PC-3 (cell line): ENCODE results near the gene HOXB1. TPM values are rescaled to one million over a fixed set of nuclear protein-coding genes. Genes with fewer than 3 reads are reported as not detected.

Experiments
- ATAC-seq: fragments of 200-7000 bp; cut with Tn5 transposase; 2 replicates; pipeline ENCODE4 v1.9.1; 2020; ENCODE audit warnings: mild to moderate bottlenecking, moderate library complexity
- BruUV-seq: library from RNA; stranded (reverse); fragments of 400-500 nt; replicated peaks from 2 replicates; lab custom pipeline; 2021; lab: Mats Ljungman, UMichigan
- CTCF ChIA-PET: fragments of 300-600 bp; sonication (Branson Sonifier 250); formaldehyde crosslinking; loops from one replicate; lab custom pipeline; 2022; ENCODE audit warnings: antibody characterized with exemption; lab: Charles Lee
- POLR2A ChIA-PET: fragments of 300-600 bp; sonication (Branson Sonifier 250); formaldehyde crosslinking; loops from one replicate; lab custom pipeline; 2022; ENCODE audit warnings: antibody characterized with exemption; ENCODE audit not compliant: unreplicated experiment; lab: Charles Lee
- DNase-seq: peaks from one replicate; pipeline ENCODE4 v3.0.0-alpha.2; 2015
- H2AFZ ChIP-seq: fragments of 300-600 bp; sonication (generic); 2 replicates; pipeline ENCODE4 v1.6.0; 2016; ENCODE audit warnings: antibody characterized with exemption, low read length
- H3F3A ChIP-seq: fragments of 300-600 bp; sonication (generic); one replicate; pipeline ENCODE4 v1.6.0; 2017; ENCODE audit warnings: antibody characterized with exemption, low read length, control low read depth, mild to moderate bottlenecking; ENCODE audit not compliant: unreplicated experiment
- H3K27ac ChIP-seq: fragments of 300-600 bp; sonication (generic); 2 replicates; pipeline ENCODE4 v1.5.1; 2016; ENCODE audit warnings: mild to moderate bottlenecking, low read length
- H3K27me3 ChIP-seq: fragments of 300-600 bp; sonication (generic); 2 replicates; pipeline ENCODE4 v1.6.1; 2016; ENCODE audit warnings: low read length, mixed read lengths
- H3K36me3 ChIP-seq: fragments of 300-600 bp; sonication (generic); 2 replicates; pipeline ENCODE4 v1.6.1; 2016; ENCODE audit warnings: low read depth, mixed run types, low read length, mixed read lengths
- H3K4me1 ChIP-seq: fragments of 300-600 bp; sonication (generic); 2 replicates; pipeline ENCODE4 v1.5.1; 2016; ENCODE audit warnings: low read length; ENCODE audit not compliant: insufficient read depth
- H3K4me2 ChIP-seq: fragments of 300-600 bp; sonication (generic); 2 replicates; pipeline ENCODE4 v1.6.0; 2016; ENCODE audit warnings: low read length
- H3K4me3 ChIP-seq: fragments of 300-600 bp; sonication (generic); 2 replicates; pipeline ENCODE4 v1.5.1; 2016; ENCODE audit warnings: mild to moderate bottlenecking, low read length, mixed read lengths
- H3K79me2 ChIP-seq: fragments of 300-600 bp; sonication (generic); 2 replicates; pipeline ENCODE4 v1.6.1; 2017; ENCODE audit warnings: low read length, mixed read lengths
- H3K9ac ChIP-seq: fragments of 300-600 bp; sonication (generic); 2 replicates; pipeline ENCODE4 v1.6.0; 2016; ENCODE audit warnings: mild to moderate bottlenecking, low read length
- H3K9me2 ChIP-seq: fragments of 300-600 bp; sonication (generic); replicated peaks from 2 replicates; pipeline ENCODE4 v1.6.1; 2016; ENCODE audit warnings: mixed run types, low read length, mixed read lengths
- H3K9me3 ChIP-seq: fragments of 300-600 bp; sonication (generic); 2 replicates; pipeline ENCODE4 v1.6.1; 2016; ENCODE audit warnings: low read length, mixed read lengths
- H4K20me1 ChIP-seq: fragments of 300-600 bp; sonication (generic); 2 replicates; pipeline ENCODE4 v1.6.1; 2016; ENCODE audit warnings: low read length, mixed read lengths
- EZH2 ChIP-seq: fragments of 300-600 bp; sonication (generic); IDR thresholded peaks from one replicate; pipeline ENCODE4 v1.6.1; 2017; ENCODE audit warnings: antibody characterized with exemption, mild to moderate bottlenecking, low read length; ENCODE audit not compliant: unreplicated experiment
- EZH2phosphoT487 ChIP-seq: fragments of 300-600 bp; sonication (generic); IDR thresholded peaks from 2 replicates; pipeline ENCODE4 v1.6.1; 2018; ENCODE audit warnings: mild to moderate bottlenecking, antibody characterized with exemption, low read length, borderline replicate concordance
- intact Hi-C: fragments of 100-400 bp; cut with micrococcal nuclease; formaldehyde crosslinking; loops from 2 replicates; pipeline ENCODE4 v1.9.0; 2023
- total RNA-seq: library from RNA; depleted of rRNA; stranded (reverse); fragments of >200 nt; gene quantifications from 2 replicates; pipeline ENCODE4 v1.2.3, GENCODE V29; 2014
- TF ChIP-seq, protein P1 (sequence below): fragments of 300-600 bp; sonication (generic); conservative IDR thresholded peaks from 2 replicates; pipeline ENCODE4 v1.5.1; 2017; ENCODE audit warnings: antibody characterized with exemption, low read depth, mild to moderate bottlenecking, low read length

HOXB1 gene
- total RNA-seq, 1 experiment from 2014 or later: not detected

DNA sequence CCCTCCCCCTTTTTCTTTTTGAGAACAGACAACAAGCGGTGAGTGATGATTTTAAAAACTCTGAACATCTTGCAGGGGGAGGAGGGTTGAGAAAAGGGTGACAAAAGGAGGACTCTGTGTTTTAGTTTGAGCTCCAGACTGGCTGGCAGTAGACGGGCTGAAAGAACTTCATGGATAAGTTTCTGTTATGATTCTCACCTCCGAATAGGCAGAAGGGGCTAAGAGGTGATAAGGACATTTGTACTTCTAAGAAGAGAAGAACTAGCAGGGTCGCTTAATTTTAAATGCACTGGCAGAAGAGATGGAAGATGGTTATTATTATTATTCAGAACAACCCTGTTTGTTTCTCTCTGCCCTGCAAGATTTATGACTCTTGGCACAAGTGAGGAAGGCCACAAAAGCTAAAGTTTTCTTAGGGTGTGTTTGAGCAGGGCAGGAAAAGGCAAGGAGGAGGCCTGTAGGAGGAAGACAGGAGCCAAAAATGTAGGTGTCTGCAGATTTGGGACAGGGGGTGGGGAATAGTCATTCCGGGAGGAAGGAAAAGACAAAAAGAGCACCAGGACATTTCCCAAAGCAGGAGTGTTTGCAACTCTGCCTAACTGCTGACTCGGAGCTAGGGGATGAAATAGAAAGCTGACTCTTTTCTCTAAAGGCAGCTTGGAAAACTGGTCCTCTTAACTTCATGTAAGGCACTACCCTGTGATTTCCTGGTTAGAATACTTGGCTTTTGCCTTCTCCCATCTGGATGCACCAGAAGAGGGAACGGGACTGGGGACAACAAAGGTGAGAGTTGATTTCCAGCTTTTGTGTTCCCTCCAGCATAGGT lies 26.0 kb upstream of the HOXB1 start:
- no peaks in the 10 kb centered on the region for H3K9me2 ChIP-seq
- CTCF ChIA-PET: interaction anchor here (0.6 to 0.7 kb wide), 4 partner anchors 8 to 421 kb away, joined by 3 to 5 read pairs (median 4); no protein-coding TSS in a partner anchor
- peak; percentile 49 for DNase-seq
- peaks cover 25% of the 10 kb centered on the region for H3K4me1 ChIP-seq
- intact Hi-C loops: loop anchor here (5.0 kb wide), 1 partner anchor 59 kb away; no protein-coding TSS in a partner anchor
- H3K4me2 ChIP-seq: peak overlapping the region; percentile 92
- no peaks in the 10 kb centered on the region for H3K27me3 ChIP-seq
- BruUV-seq: no TSS peak
- POLR2A ChIA-PET: interaction anchor here (0.6 kb wide), 1 partner anchor 10 kb away, joined by 4 read pairs; no protein-coding TSS in a partner anchor
- ATAC-seq: peak; percentile 54
- H3K9ac ChIP-seq: no peak overlapping the region
- H3K4me3 ChIP-seq: no peak overlapping the region
- H3F3A ChIP-seq: no peaks in the 10 kb centered on the region
- H4K20me1 ChIP-seq: no peaks in the 10 kb centered on the region
- H3K9me3 ChIP-seq: no peaks in the 10 kb centered on the region
- no peak for TF ChIP-seq EZH2phosphoT487
- TF ChIP-seq EZH2: no peak
- TF ChIP-seq, protein P1, sequence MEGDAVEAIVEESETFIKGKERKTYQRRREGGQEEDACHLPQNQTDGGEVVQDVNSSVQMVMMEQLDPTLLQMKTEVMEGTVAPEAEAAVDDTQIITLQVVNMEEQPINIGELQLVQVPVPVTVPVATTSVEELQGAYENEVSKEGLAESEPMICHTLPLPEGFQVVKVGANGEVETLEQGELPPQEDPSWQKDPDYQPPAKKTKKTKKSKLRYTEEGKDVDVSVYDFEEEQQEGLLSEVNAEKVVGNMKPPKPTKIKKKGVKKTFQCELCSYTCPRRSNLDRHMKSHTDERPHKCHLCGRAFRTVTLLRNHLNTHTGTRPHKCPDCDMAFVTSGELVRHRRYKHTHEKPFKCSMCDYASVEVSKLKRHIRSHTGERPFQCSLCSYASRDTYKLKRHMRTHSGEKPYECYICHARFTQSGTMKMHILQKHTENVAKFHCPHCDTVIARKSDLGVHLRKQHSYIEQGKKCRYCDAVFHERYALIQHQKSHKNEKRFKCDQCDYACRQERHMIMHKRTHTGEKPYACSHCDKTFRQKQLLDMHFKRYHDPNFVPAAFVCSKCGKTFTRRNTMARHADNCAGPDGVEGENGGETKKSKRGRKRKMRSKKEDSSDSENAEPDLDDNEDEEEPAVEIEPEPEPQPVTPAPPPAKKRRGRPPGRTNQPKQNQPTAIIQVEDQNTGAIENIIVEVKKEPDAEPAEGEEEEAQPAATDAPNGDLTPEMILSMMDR: no peak
- H2AFZ ChIP-seq: no peak overlapping the region
- H3K36me3 ChIP-seq: no peaks in the 10 kb centered on the region
- H3K27ac ChIP-seq: peak overlapping the region; percentile 8; the same call in 1 of the 2 replicates
- H3K79me2 ChIP-seq: no peaks in the 10 kb centered on the region; the same call in 1 of the 2 replicates

- peak overlapping the region; percentile 67 for H3K4me3 ChIP-seq
- H3K9me3 ChIP-seq: no peaks in the 10 kb centered on the region
- H3K79me2 ChIP-seq: no peaks in the 10 kb centered on the region; the same call in 1 of the 2 replicates
- TF ChIP-seq EZH2phosphoT487: no peak
- ChIA-PET CTCF (interaction anchor here (0.6 to 0.7 kb wide), 3 partner anchors 51 to 421 kb away, joined by 5 to 10 read pairs (median 5); no protein-coding TSS in a partner anchor), POLR2A (no interaction called here)
- H3K9me2 ChIP-seq: no peaks in the 10 kb centered on the region
- no peaks in the 10 kb centered on the region for H3K27me3 ChIP-seq
- BruUV-seq: no TSS peak
- H3F3A ChIP-seq: no peaks in the 10 kb centered on the region
- ATAC-seq: no peak
- no peak overlapping the region; the same call in 1 of the 2 replicates for H3K27ac ChIP-seq
- peaks cover 25% of the 10 kb centered on the region for H3K4me1 ChIP-seq
- intact Hi-C loops: loop anchor here (5.0 kb wide), 1 partner anchor 59 kb away; no protein-coding TSS in a partner anchor
- no peaks in the 10 kb centered on the region for H4K20me1 ChIP-seq
- H3K9ac ChIP-seq: peak overlapping the region; percentile 68
- 0 out of 2 replicates have a peak overlapping the region, but pooled peaks have one; percentile 71 for H2AFZ ChIP-seq
- DNase-seq: no peak
- no peaks in the 10 kb centered on the region for H3K36me3 ChIP-seq
- peak overlapping the region; percentile 92 for H3K4me2 ChIP-seq
Measured at GRCh38 chr17:48556229-48556575, 25.4 kb upstream of the HOXB1 start.
